GM12891 (cell line): ENCODE results near the gene DPM2.

Experiments
- POLR2A ChIP-seq: IDR thresholded peaks from 2 replicates; pipeline ENCODE4 v1.6.1; 2011; ENCODE audit warnings: low read depth, low read length, control low read depth
- POLR2AphosphoS5 ChIP-seq: IDR thresholded peaks from 2 replicates; pipeline ENCODE4 v1.6.1; 2011; ENCODE audit warnings: low read depth, low read length, control low read depth
- SPI1 ChIP-seq: IDR thresholded peaks from 2 replicates; pipeline ENCODE4 v1.6.1; 2011; ENCODE audit warnings: low read depth, low read length, control low read depth

DNA sequence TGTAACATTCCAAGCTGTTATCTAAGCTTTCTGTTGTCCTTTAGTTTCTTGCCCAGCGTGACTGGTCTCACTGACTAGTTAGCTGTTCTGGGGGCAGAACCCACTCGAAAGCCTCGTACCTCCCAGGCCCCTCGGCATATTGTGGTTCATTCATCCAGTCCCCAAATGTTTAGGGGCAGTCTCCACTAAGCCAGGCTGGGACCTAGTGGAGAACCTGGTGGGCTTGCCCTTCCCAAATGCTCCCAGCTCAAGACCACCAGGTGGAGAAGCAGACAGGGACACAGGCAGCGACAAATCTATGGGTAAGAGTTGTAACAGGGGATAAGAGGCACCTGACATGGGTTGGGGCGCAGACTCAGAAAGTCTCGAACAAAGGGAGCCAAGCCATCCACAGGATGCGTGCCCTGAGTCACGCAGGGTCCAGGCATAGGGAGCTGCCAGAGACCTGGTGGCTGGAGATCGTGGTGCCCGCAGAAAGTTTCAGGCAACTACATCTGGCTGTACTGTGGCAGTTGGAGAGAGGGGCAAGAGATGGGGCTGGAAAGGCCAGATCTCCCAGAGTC, 44.0 kb upstream of the DPM2 start:
- TF ChIP-seq SPI1 (no peak), POLR2AphosphoS5 (no peak), POLR2A (no peak)
